Liver (tissue), 9 donors: Measurements from ENCODE around the gene HPD. TPM values are rescaled to one million over a fixed set of nuclear protein-coding genes. Genes with fewer than 3 reads are reported as not detected.

Experiments used
- DNase-seq: peaks from one replicate; pipeline ENCODE4 v3.0.0-alpha.2; 2017; ENCODE audit warnings: low spot score
- H3K27ac ChIP-seq, 2 donors: one replicate each; pipeline ENCODE4 v1.7.0; 2013; ENCODE audit warnings: inconsistent platforms in 2 of 2, low read length in 2 of 2, control low read depth in 1 of 2, low read depth in 1 of 2, mild to moderate bottlenecking in 1 of 2
- H3K27me3 ChIP-seq, 4 donors: one replicate each; pipeline versions ENCODE4 v1.6.1 to v1.7.0; 2013; ENCODE audit warnings: low read length in 3 of 4, inconsistent platforms in 1 of 4, mild to moderate bottlenecking in 1 of 4, moderate library complexity in 1 of 4; ENCODE audit not compliant: control insufficient read depth in 4 of 4, insufficient read depth in 4 of 4
- H3K36me3 ChIP-seq, 4 donors: one replicate each; pipeline versions ENCODE4 v1.6.1 to v1.7.0; 2013; ENCODE audit warnings: low read length in 3 of 4, mild to moderate bottlenecking in 3 of 4, low read depth in 1 of 4, moderate library complexity in 1 of 4; ENCODE audit not compliant: control insufficient read depth in 4 of 4, insufficient read depth in 3 of 4
- H3K4me1 ChIP-seq, 4 donors: one replicate each; pipeline versions ENCODE4 v1.6.1 to v1.7.0; 2013; ENCODE audit warnings: low read length in 3 of 4, mild to moderate bottlenecking in 3 of 4, moderate library complexity in 1 of 4; ENCODE audit not compliant: control insufficient read depth in 4 of 4, insufficient read depth in 4 of 4
- H3K4me3 ChIP-seq, 3 donors: one replicate each; pipeline versions ENCODE4 v1.6.1 to v1.7.0; 2013; ENCODE audit warnings: low read length in 3 of 3, control low read depth in 1 of 3, low read depth in 1 of 3, mild to moderate bottlenecking in 1 of 3
- H3K9ac ChIP-seq, 2 donors: one replicate each; pipeline ENCODE4 v1.7.0; 2013; ENCODE audit warnings: low read length in 2 of 2, mild to moderate bottlenecking in 2 of 2, moderate library complexity in 2 of 2, control low read depth in 1 of 2, low read depth in 1 of 2
- H3K9me3 ChIP-seq, 4 donors: one replicate each; pipeline versions ENCODE4 v1.6.1 to v1.7.0; 2013; ENCODE audit warnings: low read length in 3 of 4; ENCODE audit not compliant: control insufficient read depth in 4 of 4
- CTCF ChIP-seq: fragments of 150-350 bp; IDR thresholded peaks from 2 replicates; pipeline ENCODE4 v1.5.1; 2017; ENCODE audit warnings: improper control_type of control experiment, low read depth, low read length; ENCODE audit not compliant: missing input control
- FOXA1 ChIP-seq: IDR thresholded peaks from 2 replicates; pipeline ENCODE4 v1.6.1; 2016; ENCODE audit warnings: antibody characterized with exemption
- FOXA2 ChIP-seq: IDR thresholded peaks from 2 replicates; pipeline ENCODE4 v1.6.1; 2016; ENCODE audit warnings: antibody characterized with exemption
- GABPA ChIP-seq, 2 donors: IDR thresholded peaks in 1 of 2; conservative IDR thresholded peaks in 1 of 2; 2 replicates each; pipeline ENCODE4 v1.6.1; 2016; ENCODE audit warnings: antibody characterized with exemption in 2 of 2, mild to moderate bottlenecking in 1 of 2, moderate library complexity in 1 of 2
- HNF4A ChIP-seq, 2 donors: conservative IDR thresholded peaks; 2 replicates each; pipeline ENCODE4 v1.6.1; 2016; ENCODE audit warnings: antibody characterized with exemption in 2 of 2, mild to moderate bottlenecking in 2 of 2
- JUND ChIP-seq, 2 donors: IDR thresholded peaks; 2 replicates each; pipeline ENCODE4 v1.6.1; 2016; ENCODE audit warnings: antibody characterized with exemption in 2 of 2
- NR2F2 ChIP-seq: IDR thresholded peaks from 2 replicates; pipeline ENCODE4 v1.6.1; 2016; ENCODE audit warnings: antibody characterized with exemption
- RAD21 ChIP-seq, 2 donors: IDR thresholded peaks; 2 replicates each; pipeline ENCODE4 v1.6.1; 2016; ENCODE audit warnings: antibody characterized with exemption in 2 of 2, mild to moderate bottlenecking in 2 of 2
- RXRA ChIP-seq, 2 donors: IDR thresholded peaks; 2 replicates each; pipeline ENCODE4 v1.6.1; 2017 to 2018; ENCODE audit warnings: antibody characterized with exemption in 2 of 2, mild to moderate bottlenecking in 1 of 2
- TAF1 ChIP-seq: conservative IDR thresholded peaks from 2 replicates; pipeline ENCODE4 v1.6.1; 2016; ENCODE audit warnings: antibody characterized with exemption, mild to moderate bottlenecking
- YY1 ChIP-seq: IDR thresholded peaks from 2 replicates; pipeline ENCODE4 v1.6.1; 2016; ENCODE audit warnings: antibody characterized with exemption, mild to moderate bottlenecking
- WGBS: extraction: QIAGEN DNeasy Blood & Tissue Kit; methylation state at CpG from one replicate; pipeline ENCODE4 v1.1.7; 2013; 5-methylcytosine and 5-hydroxymethylcytosine counted together
- polyA plus RNA-seq, 2 donors: library from polyadenylated mRNA; stranded (reverse) in 1 of 2; unstranded in 1 of 2; fragments of 200-250 nt in 1 of 2; fragments of >200 nt in 1 of 2; fragmentation: Nextera tagmentation in 1 of 2; extraction: Ambion mirVana in 1 of 2; gene quantifications; one replicate each; pipeline versions ENCODE4 v1.2.1 to v1.2.3, GENCODE V29; 2013 to 2015
- total RNA-seq, 2 donors: library from RNA; depleted of rRNA; stranded (reverse); fragments of >200 nt; gene quantifications; one replicate each; pipeline ENCODE4 v1.2.3, GENCODE V29; 2014
- TF ChIP-seq, protein P1 (sequence below): IDR thresholded peaks from 2 replicates; pipeline ENCODE4 v1.6.1; 2016; ENCODE audit warnings: antibody characterized with exemption
- TF ChIP-seq, protein P2 (sequence below): IDR thresholded peaks from 2 replicates; pipeline ENCODE4 v1.6.1; 2016; ENCODE audit warnings: antibody characterized with exemption, mild to moderate bottlenecking
- donor health status: healthy.
- donor health status: healthy.
- donor health status: healthy.
- donor health status: healthy.
- donor health status: healthy.

HPD gene
- total and polyA plus RNA-seq, 4 donors, result 31.3 to 812 (median 509) TPM

- WGBS, result 94% methylated on average over 4 of the region's 4 CpGs
- H3K9me3 ChIP-seq, result no peaks in the 10 kb centered on the region
- no peak overlapping the region for H3K27ac ChIP-seq
- TF ChIP-seq FOXA2, result no peak
- TF ChIP-seq, protein P1, sequence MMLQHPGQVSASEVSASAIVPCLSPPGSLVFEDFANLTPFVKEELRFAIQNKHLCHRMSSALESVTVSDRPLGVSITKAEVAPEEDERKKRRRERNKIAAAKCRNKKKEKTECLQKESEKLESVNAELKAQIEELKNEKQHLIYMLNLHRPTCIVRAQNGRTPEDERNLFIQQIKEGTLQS, result no peak
- no peak for TF ChIP-seq NR2F2
- TF ChIP-seq HNF4A (conservative IDR thresholded peaks at IDR 0.05), result no peak
- no peak for TF ChIP-seq RAD21 (IDR thresholded peaks at IDR 0.05)
- no peak for TF ChIP-seq FOXA1
- TF ChIP-seq, protein P2, sequence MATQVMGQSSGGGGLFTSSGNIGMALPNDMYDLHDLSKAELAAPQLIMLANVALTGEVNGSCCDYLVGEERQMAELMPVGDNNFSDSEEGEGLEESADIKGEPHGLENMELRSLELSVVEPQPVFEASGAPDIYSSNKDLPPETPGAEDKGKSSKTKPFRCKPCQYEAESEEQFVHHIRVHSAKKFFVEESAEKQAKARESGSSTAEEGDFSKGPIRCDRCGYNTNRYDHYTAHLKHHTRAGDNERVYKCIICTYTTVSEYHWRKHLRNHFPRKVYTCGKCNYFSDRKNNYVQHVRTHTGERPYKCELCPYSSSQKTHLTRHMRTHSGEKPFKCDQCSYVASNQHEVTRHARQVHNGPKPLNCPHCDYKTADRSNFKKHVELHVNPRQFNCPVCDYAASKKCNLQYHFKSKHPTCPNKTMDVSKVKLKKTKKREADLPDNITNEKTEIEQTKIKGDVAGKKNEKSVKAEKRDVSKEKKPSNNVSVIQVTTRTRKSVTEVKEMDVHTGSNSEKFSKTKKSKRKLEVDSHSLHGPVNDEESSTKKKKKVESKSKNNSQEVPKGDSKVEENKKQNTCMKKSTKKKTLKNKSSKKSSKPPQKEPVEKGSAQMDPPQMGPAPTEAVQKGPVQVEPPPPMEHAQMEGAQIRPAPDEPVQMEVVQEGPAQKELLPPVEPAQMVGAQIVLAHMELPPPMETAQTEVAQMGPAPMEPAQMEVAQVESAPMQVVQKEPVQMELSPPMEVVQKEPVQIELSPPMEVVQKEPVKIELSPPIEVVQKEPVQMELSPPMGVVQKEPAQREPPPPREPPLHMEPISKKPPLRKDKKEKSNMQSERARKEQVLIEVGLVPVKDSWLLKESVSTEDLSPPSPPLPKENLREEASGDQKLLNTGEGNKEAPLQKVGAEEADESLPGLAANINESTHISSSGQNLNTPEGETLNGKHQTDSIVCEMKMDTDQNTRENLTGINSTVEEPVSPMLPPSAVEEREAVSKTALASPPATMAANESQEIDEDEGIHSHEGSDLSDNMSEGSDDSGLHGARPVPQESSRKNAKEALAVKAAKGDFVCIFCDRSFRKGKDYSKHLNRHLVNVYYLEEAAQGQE, result no peak
- H3K9ac ChIP-seq, result no peak overlapping the region
- peaks cover 19 to 54% (median 32%) of the 10 kb centered on the region in 4 donors for H3K36me3 ChIP-seq
- no peaks in the 10 kb centered on the region for H3K4me1 ChIP-seq
- DNase-seq, result no peak
- H3K27me3 ChIP-seq, result no peaks in the 10 kb centered on the region
- no peak overlapping the region for H3K4me3 ChIP-seq
Measured at GRCh38 chr12:121905746-121906145, 47.1 kb upstream of the HPD start.

DNA sequence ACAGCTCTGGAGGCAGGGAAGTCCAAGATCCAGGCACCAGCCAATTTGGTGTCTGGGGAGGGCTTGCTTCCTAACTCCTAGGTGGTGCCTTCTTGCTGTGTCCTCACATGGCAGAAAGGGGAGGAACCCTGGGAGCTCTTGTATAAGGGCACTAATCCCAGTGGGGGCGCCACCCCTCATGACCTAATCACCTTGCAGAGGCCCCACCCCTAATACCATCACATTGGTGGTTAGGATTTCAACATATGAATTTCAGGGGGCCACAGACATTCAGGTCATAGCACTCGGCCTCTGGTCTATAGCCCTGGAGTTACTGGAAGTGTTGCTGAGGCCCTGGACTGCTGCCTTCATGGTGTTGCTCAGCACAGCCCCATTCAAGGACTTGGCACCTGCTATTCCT lies 44.5 kb upstream of the HPD start:
- peaks cover 11 to 60% (median 35%) of the 10 kb centered on the region in 4 donors for H3K36me3 ChIP-seq
- no peak for TF ChIP-seq JUND (IDR thresholded peaks at IDR 0.05)
- TF ChIP-seq TAF1, result no peak
- TF ChIP-seq RXRA (IDR thresholded peaks at IDR 0.05), result peak; percentile 79 to 81
- TF ChIP-seq, protein P1, result no peak
- no peak for TF ChIP-seq YY1
- no peak for TF ChIP-seq GABPA (IDR thresholded peaks at IDR 0.05 in 1 of 2, conservative IDR thresholded peaks at IDR 0.05 in 1 of 2)
- no peak for TF ChIP-seq CTCF
- TF ChIP-seq, protein P2, result no peak
- peak in 1 of 2 donors; percentile 27 for TF ChIP-seq HNF4A (conservative IDR thresholded peaks at IDR 0.05)
- WGBS, result 86% methylated on average over 2 of the region's 2 CpGs

More for the DNA sequence above, 44.5 kb upstream of the HPD start:
- Histone ChIP-seq H3K9ac (no peak overlapping the region), H3K4me3 (no peak overlapping the region), H3K27me3 (no peaks in the 10 kb centered on the region), H3K9me3 (no peaks in the 10 kb centered on the region), H3K4me1 (no peaks in the 10 kb centered on the region), H3K27ac (no peak overlapping the region)
- no peak for DNase-seq
